ENCODE results near the gene FHOD3. TPM values are rescaled to one million over a fixed set of nuclear protein-coding genes. Genes with fewer than 3 reads are reported as not detected.

Gene FHOD3
- total and polyA plus RNA-seq, 2 of the 4 experiments (the other 2 are of a cell fraction) = 14.6 to 16.0 TPM

DNA sequence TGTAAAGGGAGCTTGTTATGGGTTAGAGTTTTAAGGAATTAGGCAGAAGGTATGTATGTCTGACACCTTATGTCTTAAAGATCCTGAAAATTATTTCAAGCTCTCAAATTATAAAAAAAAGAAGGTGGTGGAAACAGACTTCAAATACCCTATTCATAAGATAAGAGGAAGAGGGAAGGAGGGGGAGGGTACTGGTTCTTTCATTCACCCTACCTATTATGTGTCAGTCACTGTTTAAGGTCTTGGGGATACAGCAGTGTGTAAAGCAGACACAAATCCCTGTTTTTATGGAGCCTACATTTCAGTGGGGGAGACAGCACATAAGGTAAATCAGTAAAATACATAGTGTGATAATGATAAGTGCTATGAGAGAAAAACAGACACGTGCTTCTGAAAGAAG is 184.4 kb downstream of the FHOD3 start:
- POLR2A ChIA-PET (ENCODE audit: unreplicated experiment) = no interaction called here
- no peak overlapping the region for H3K4me2 ChIP-seq (ENCODE audit: low read depth, low read length)
- no peaks in the 10 kb centered on the region for H4K20me1 ChIP-seq (ENCODE audit: insufficient read depth, low read length)
- no peak overlapping the region for H3K18ac ChIP-seq (ENCODE audit: low read depth, low read length)
- CTCF ChIA-PET = no interaction called here
- no peak overlapping the region for H2AFZ ChIP-seq (replicated peaks; ENCODE audit: low read length, poor library complexity)
- dilution Hi-C loops (cut with HindIII; ENCODE audit: low sequenced_read_pairs, unreplicated experiment) = no loop called here
- H3K9me1 ChIP-seq (ENCODE audit: insufficient read depth, low read length) = no peaks in the 10 kb centered on the region; the same call in 1 of the 2 replicates
- H4K5ac ChIP-seq (ENCODE audit: low read depth, low read length) = no peak overlapping the region
- no peak overlapping the region for H4K91ac ChIP-seq (ENCODE audit: insufficient read depth, low read depth, low read length)
- no peak overlapping the region for H4K8ac ChIP-seq (ENCODE audit: low read depth in 2 of 2, low read length in 2 of 2)
- no peak overlapping the region for H2BK120ac ChIP-seq (ENCODE audit: low read depth, low read length)
- no peaks in the 10 kb centered on the region for H3K36me3 ChIP-seq (ENCODE audit: control insufficient read depth, insufficient read depth, low read length)
- DNase-seq (no peak), ATAC-seq (ENCODE audit: low read depth) (no peak)
- no peak overlapping the region for H3K23ac ChIP-seq (ENCODE audit: low read depth, low read length)
- H3K56ac ChIP-seq (ENCODE audit: extremely low read depth, insufficient read depth, low read length) = no peak overlapping the region
- no peak overlapping the region for H2BK15ac ChIP-seq (ENCODE audit: low read depth, low read length)
- H3K4ac ChIP-seq (ENCODE audit: low read depth, low read length) = no peak overlapping the region
- no peak overlapping the region for H3K4me3 ChIP-seq (ENCODE audit: insufficient read depth, low read depth, low read length)
- TF ChIP-seq, protein P1, sequence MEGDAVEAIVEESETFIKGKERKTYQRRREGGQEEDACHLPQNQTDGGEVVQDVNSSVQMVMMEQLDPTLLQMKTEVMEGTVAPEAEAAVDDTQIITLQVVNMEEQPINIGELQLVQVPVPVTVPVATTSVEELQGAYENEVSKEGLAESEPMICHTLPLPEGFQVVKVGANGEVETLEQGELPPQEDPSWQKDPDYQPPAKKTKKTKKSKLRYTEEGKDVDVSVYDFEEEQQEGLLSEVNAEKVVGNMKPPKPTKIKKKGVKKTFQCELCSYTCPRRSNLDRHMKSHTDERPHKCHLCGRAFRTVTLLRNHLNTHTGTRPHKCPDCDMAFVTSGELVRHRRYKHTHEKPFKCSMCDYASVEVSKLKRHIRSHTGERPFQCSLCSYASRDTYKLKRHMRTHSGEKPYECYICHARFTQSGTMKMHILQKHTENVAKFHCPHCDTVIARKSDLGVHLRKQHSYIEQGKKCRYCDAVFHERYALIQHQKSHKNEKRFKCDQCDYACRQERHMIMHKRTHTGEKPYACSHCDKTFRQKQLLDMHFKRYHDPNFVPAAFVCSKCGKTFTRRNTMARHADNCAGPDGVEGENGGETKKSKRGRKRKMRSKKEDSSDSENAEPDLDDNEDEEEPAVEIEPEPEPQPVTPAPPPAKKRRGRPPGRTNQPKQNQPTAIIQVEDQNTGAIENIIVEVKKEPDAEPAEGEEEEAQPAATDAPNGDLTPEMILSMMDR (conservative IDR thresholded peaks at IDR 0.05; ENCODE audit: low read depth, low read length) = no peak
- no peak for TF ChIP-seq CEBPB (IDR thresholded peaks at IDR 0.05; ENCODE audit: low read depth, low read length)
- TF ChIP-seq SMC3 (IDR thresholded peaks at IDR 0.05; ENCODE audit: low read depth, low read length) = no peak
- TF ChIP-seq POLR2A (IDR thresholded peaks at IDR 0.05; ENCODE audit: low read depth, low read length) = no peak
- no peak for TF ChIP-seq NFE2L2 (IDR thresholded peaks at IDR 0.05; ENCODE audit: low read depth, low read length)
- TF ChIP-seq RAD21 (IDR thresholded peaks at IDR 0.05; ENCODE audit: low read length) = no peak
- no peak for TF ChIP-seq ELK1 (IDR thresholded peaks at IDR 0.05; ENCODE audit: borderline replicate concordance, low read depth, low read length)
- TF ChIP-seq MXI1 (IDR thresholded peaks at IDR 0.05; ENCODE audit: borderline replicate concordance, low read depth, low read length) = no peak
- no peak for TF ChIP-seq RCOR1 (IDR thresholded peaks at IDR 0.05; ENCODE audit: insufficient replicate concordance, low read length)
- TF ChIP-seq, protein P2, sequence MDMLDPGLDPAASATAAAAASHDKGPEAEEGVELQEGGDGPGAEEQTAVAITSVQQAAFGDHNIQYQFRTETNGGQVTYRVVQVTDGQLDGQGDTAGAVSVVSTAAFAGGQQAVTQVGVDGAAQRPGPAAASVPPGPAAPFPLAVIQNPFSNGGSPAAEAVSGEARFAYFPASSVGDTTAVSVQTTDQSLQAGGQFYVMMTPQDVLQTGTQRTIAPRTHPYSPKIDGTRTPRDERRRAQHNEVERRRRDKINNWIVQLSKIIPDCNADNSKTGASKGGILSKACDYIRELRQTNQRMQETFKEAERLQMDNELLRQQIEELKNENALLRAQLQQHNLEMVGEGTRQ (IDR thresholded peaks at IDR 0.05; ENCODE audit: low read depth, low read length) = no peak
- TF ChIP-seq CHD1 (IDR thresholded peaks at IDR 0.05; ENCODE audit: low read depth, low read length) = no peak
- TF ChIP-seq BHLHE40 (IDR thresholded peaks at IDR 0.05; ENCODE audit: low read depth, low read length) = no peak
- no peak for TF ChIP-seq MAZ (IDR thresholded peaks at IDR 0.05; ENCODE audit: borderline replicate concordance, low read depth, low read length)
- TF ChIP-seq MAFK (IDR thresholded peaks at IDR 0.05; ENCODE audit: low read depth, low read length) = no peak
- TF ChIP-seq FOS (IDR thresholded peaks at IDR 0.05; ENCODE audit: low read depth, low read length) = no peak
- TF ChIP-seq RFX5 (IDR thresholded peaks at IDR 0.05; ENCODE audit: low read depth, low read length) = no peak
- intact Hi-C loops (cut with micrococcal nuclease) = loop anchor here (10.0 kb wide), 1 partner anchor 73 kb away; no protein-coding TSS in a partner anchor
- H3K9me3 ChIP-seq (ENCODE audit: control insufficient read depth, insufficient read depth, low read length) = no peaks in the 10 kb centered on the region
- H2AK9ac ChIP-seq (replicated peaks; ENCODE audit: low read depth, low read length, poor library complexity) = no peak overlapping the region
- no peak overlapping the region for H3K9ac ChIP-seq (ENCODE audit: low read depth, low read length)
- H2BK5ac ChIP-seq (ENCODE audit: low read depth, low read length, poor library complexity, severe bottlenecking) = no peak overlapping the region
- WGBS, 2 experiments (ENCODE audit: extremely low coverage in 2 of 2, insufficient read length in 1 of 2) = no CpG with 5 or more reads among the region's 1 CpG
- no peak overlapping the region for H3K27ac ChIP-seq (ENCODE audit: insufficient read depth, low read length)
- H3K4me1 ChIP-seq (ENCODE audit: control insufficient read depth, insufficient read depth, low read length) = no peaks in the 10 kb centered on the region
- no TSS peak for BruUV-seq (replicated peaks)
- H3K27me3 ChIP-seq (ENCODE audit: control insufficient read depth, insufficient read depth, low read length) = no peaks in the 10 kb centered on the region
- no peak overlapping the region for H3K14ac ChIP-seq (replicated peaks; ENCODE audit: low read depth, low read length)
- no peaks in the 10 kb centered on the region for H3K79me1 ChIP-seq (ENCODE audit: low read depth in 1 of 2, low read length in 2 of 2)
- H2AK5ac ChIP-seq (ENCODE audit: low read depth, low read length) = no peak overlapping the region
- no peak overlapping the region for H2BK20ac ChIP-seq (ENCODE audit: low read depth, low read length)
- in situ Hi-C loops (cut with MboI; ENCODE audit: low sequenced_read_pairs) = no loop called here

Data from IMR-90 (cell line).